Testis (tissue), 2 donors: ENCODE measurements around the gene UVSSA.

ENCODE experiments used
- CTCF ChIP-seq, 3 experiments: fragments of 450-650 bp in 2 of 3; fragments of 200-600 bp in 1 of 3; sonication (generic) in 1 of 3; IDR thresholded peaks; one replicate each; pipeline ENCODE4 v1.5.1; 2016 to 2019; ENCODE audit warnings: antibody characterized with exemption in 3 of 3, mild to moderate bottlenecking in 2 of 3, moderate library complexity in 1 of 3
- POLR2A ChIP-seq: fragments of 450-650 bp; IDR thresholded peaks from one replicate; pipeline ENCODE4 v1.6.1; 2017; ENCODE audit warnings: antibody characterized with exemption, mild to moderate bottlenecking, moderate library complexity

- no peak for TF ChIP-seq CTCF (IDR thresholded peaks at IDR 0.05)
- TF ChIP-seq POLR2A = no peak
Observed at GRCh38 chr4:1357356-1358248, 10.6 kb downstream of the UVSSA start.
